K562 (cell line): ENCODE results near the gene PHF19. TPM values are rescaled to one million over a fixed set of nuclear protein-coding genes. Genes with fewer than 3 reads are reported as not detected.

Experiments
- BACH1 ChIP-seq: fragments of 200-800 bp; sonication (Bioruptor generic); IDR thresholded peaks from 2 replicates; pipeline ENCODE4 v1.6.1; 2016; ENCODE audit warnings: missing genetic modification characterization, missing compliant biosample characterization
- BCL6 ChIP-seq: fragments of 250-450 bp; sonication (Bioruptor Pico); IDR thresholded peaks from 2 replicates; pipeline ENCODE4 v1.4.0; 2020
- CHAMP1 ChIP-seq: fragments of 450-650 bp; IDR thresholded peaks from 2 replicates; pipeline ENCODE4 v1.6.1; 2016; ENCODE audit warnings: mild to moderate bottlenecking
- CREB3 ChIP-seq: fragments of 450-650 bp; conservative IDR thresholded peaks from 2 replicates; pipeline ENCODE4 v1.6.1; 2016; ENCODE audit warnings: missing genetic modification characterization, low read depth, mild to moderate bottlenecking, missing compliant biosample characterization, moderate library complexity
- ELF4 ChIP-seq: fragments of 450-650 bp; formaldehyde crosslinking; IDR thresholded peaks from 2 replicates; pipeline ENCODE4 v1.4.0; 2022; ENCODE audit warnings: missing genetic modification characterization
- FOXJ3 ChIP-seq: sonication (generic); formaldehyde crosslinking; IDR thresholded peaks from 2 replicates; pipeline ENCODE4 v1.4.0; 2020; ENCODE audit warnings: mild to moderate bottlenecking, missing genetic modification reagents
- HINFP ChIP-seq: fragments of 450-650 bp; conservative IDR thresholded peaks from 2 replicates; pipeline ENCODE4 v1.6.1; 2016; ENCODE audit warnings: missing genetic modification characterization, low read depth, mild to moderate bottlenecking, control low read depth, missing compliant biosample characterization
- HNRNPLL ChIP-seq: fragments of 200-400 bp; formaldehyde crosslinking; IDR thresholded peaks from 2 replicates; pipeline ENCODE4 v1.6.1; 2017; ENCODE audit warnings: low read length, low read depth, mild to moderate bottlenecking; ENCODE audit not compliant: poor library complexity, severe bottlenecking
- ID3 ChIP-seq, 2 experiments: fragments of 250-450 bp in 1 of 2; fragments of 450-650 bp in 1 of 2; sonication (Bioruptor Pico) in 1 of 2; IDR thresholded peaks; 2 replicates each; pipeline versions ENCODE4 v1.6.1 to v1.8.0; 2016 to 2021; ENCODE audit warnings: mild to moderate bottlenecking in 2 of 2, moderate library complexity in 2 of 2, missing compliant biosample characterization in 1 of 2, missing genetic modification characterization in 1 of 2
- MYNN ChIP-seq, 2 experiments: sonication (generic); formaldehyde crosslinking in 1 of 2; IDR thresholded peaks; 2 replicates each; pipeline versions ENCODE4 v1.5.0 to v1.6.1; 2016 to 2020; ENCODE audit warnings: antibody characterized with exemption in 1 of 2, missing genetic modification reagents in 1 of 2
- PTRF ChIP-seq: fragments of 450-650 bp; IDR thresholded peaks from 2 replicates; pipeline ENCODE4 v1.6.1; 2016; ENCODE audit warnings: mild to moderate bottlenecking, missing genetic modification characterization, missing compliant biosample characterization
- SMAD3 ChIP-seq: fragments of 450-650 bp; formaldehyde crosslinking; conservative IDR thresholded peaks from 2 replicates; pipeline ENCODE4 v1.4.0; 2020; ENCODE audit warnings: mild to moderate bottlenecking
- SMAD4 ChIP-seq: fragments of 250-450 bp; sonication (Bioruptor Pico); conservative IDR thresholded peaks from 2 replicates; pipeline ENCODE4 v1.8.0; 2021; ENCODE audit warnings: inconsistent platforms, mild to moderate bottlenecking, moderate library complexity
- TGIF2 ChIP-seq: sonication (generic); formaldehyde crosslinking; IDR thresholded peaks from 2 replicates; pipeline ENCODE4 v1.8.1; 2022; ENCODE audit warnings: mild to moderate bottlenecking, missing genetic modification reagents, moderate library complexity
- TOE1 ChIP-seq, 2 experiments: fragments of 450-650 bp in 1 of 2; sonication (generic) in 1 of 2; formaldehyde crosslinking in 1 of 2; IDR thresholded peaks; 2 replicates each; pipeline versions ENCODE4 v1.7.1 to v1.8.0; 2016 to 2022; ENCODE audit warnings: borderline replicate concordance in 2 of 2, mild to moderate bottlenecking in 2 of 2, antibody characterized with exemption in 1 of 2, inconsistent platforms in 1 of 2, low read depth in 1 of 2, missing genetic modification reagents in 1 of 2, moderate library complexity in 1 of 2
- USF1 ChIP-seq: sonication (generic); formaldehyde crosslinking; IDR thresholded peaks from 2 replicates; pipeline ENCODE4 v1.9.0; 2022; ENCODE audit warnings: mild to moderate bottlenecking, missing genetic modification reagents
- ZNF324 ChIP-seq: fragments of 250-450 bp; sonication (Bioruptor Pico); IDR thresholded peaks from 2 replicates; pipeline ENCODE4 v1.4.0; 2020; ENCODE audit warnings: mild to moderate bottlenecking
- ZNF395 ChIP-seq: fragments of 200-800 bp; sonication (Bioruptor generic); IDR thresholded peaks from 2 replicates; pipeline ENCODE4 v1.6.1; 2017; ENCODE audit warnings: missing genetic modification characterization, missing compliant biosample characterization
- polyA plus RNA-seq, 8 experiments: library from polyadenylated mRNA; depleted of rRNA in 4 of 8; stranded (reverse) in 5 of 8; unstranded in 3 of 8; fragments of >200 nt; fragmentation: Nextera tagmentation in 2 of 8; fragmentation: Illumina TruSeq in 1 of 8; extraction: Ambion mirVana in 2 of 8; extraction: Trizol in 1 of 8; gene quantifications; 2 replicates each; pipeline versions ENCODE4 v1.2.1 to v1.2.3, GENCODE V29; 2011 to 2014; ENCODE audit warnings: inconsistent platforms in 1 of 8, missing spikeins in 1 of 8
- total RNA-seq, 7 experiments: library from RNA; depleted of rRNA in 6 of 7; stranded (reverse); fragments of >200 nt in 6 of 7; fragmentation: Illumina TruSeq in 2 of 7; extraction: Trizol in 2 of 7; gene quantifications; 2 replicates each; pipeline versions ENCODE4 v1.2.1 to v1.2.3, GENCODE V29; 2011 to 2021; ENCODE audit warnings: low replicate concordance in 1 of 7

The PHF19 gene
- total and polyA plus RNA-seq, 9 of the 15 experiments (the other 6 are each of a cell fraction or from before 2014, with no cell fraction given), result 95.8 to 403 (median 255) TPM

- TF ChIP-seq CREB3 (peak; percentile 77), TOE1 (IDR thresholded peaks at IDR 0.05; ENCODE audit: borderline replicate concordance) (no peak), TOE1 (CRISPR knock-in tag; IDR thresholded peaks at IDR 0.05; ENCODE audit: borderline replicate concordance, low read depth) (no peak), BCL6 (CRISPR knock-in tag) (peak; percentile 65; the same call in 1 of the 2 replicates), ZNF324 (CRISPR knock-in tag) (peak; percentile 31; the same call in 1 of the 2 replicates), HNRNPLL (no peak), CHAMP1 (peak; percentile 92), HINFP (peak; percentile 50; the same call in 1 of the 2 replicates), ID3 (CRISPR knock-in tag; IDR thresholded peaks at IDR 0.05) (no peak), ID3 (tag; IDR thresholded peaks at IDR 0.05) (no peak), ZNF395 (CRISPR knock-in tag) (peak; percentile 61; the same call in 1 of the 2 replicates), MYNN (IDR thresholded peaks at IDR 0.05) (no peak), MYNN (CRISPR knock-in tag; IDR thresholded peaks at IDR 0.05) (no peak), ELF4 (CRISPR knock-in tag) (peak; percentile 27; the same call in 1 of the 2 replicates), FOXJ3 (CRISPR knock-in tag) (no peak), BACH1 (tag) (peak; percentile 58; the same call in 1 of the 2 replicates), USF1 (CRISPR knock-in tag) (peak; percentile 34), SMAD4 (CRISPR knock-in tag) (peak; percentile 65), TGIF2 (peak; percentile 28; the same call in 1 of the 2 replicates), SMAD3 (peak; percentile 73; the same call in 1 of the 2 replicates), PTRF (tag) (0 out of 2 replicates have a peak, but pooled peaks have one; percentile 33)
Measured at GRCh38 chr9:120913647-120914264, 36.8 kb upstream of the PHF19 start (continued).
